Right lobe of liver (tissue), 6 donors: ENCODE results near the gene HAT1. TPM values are rescaled to one million over a fixed set of nuclear protein-coding genes. Genes with fewer than 3 reads are reported as not detected.
A peak's percentile ranks its signal among the peaks of the same experiment; 100 is the strongest.

Source experiments
- ATAC-seq, 4 donors: fragments of 200-7000 bp; cut with Tn5 transposase; one replicate each; pipeline ENCODE4 v1.9.1; 2020; ENCODE audit warnings: mild to moderate bottlenecking in 4 of 4, moderate library complexity in 4 of 4
- DNase-seq, 3 donors: peaks; one replicate each; pipeline ENCODE4 v3.0.0-alpha.2; 2020
- H3K27ac ChIP-seq, 3 donors: fragments of 200-600 bp; one replicate each; pipeline ENCODE4 v1.8.0; 2022
- H3K27me3 ChIP-seq, 2 donors: fragments of 200-600 bp; one replicate each; pipeline ENCODE4 v1.8.0; 2022
- H3K36me3 ChIP-seq, 4 donors: fragments of 200-600 bp; sonication (generic) in 1 of 4; one replicate each; pipeline versions ENCODE4 v1.5.1 to v1.8.0; 2017 to 2022; ENCODE audit warnings: control low read depth in 1 of 4
- H3K4me1 ChIP-seq, 4 donors: fragments of 200-600 bp; sonication (generic) in 1 of 4; one replicate each; pipeline versions ENCODE4 v1.5.1 to v1.8.0; 2017 to 2022; ENCODE audit warnings: control low read depth in 1 of 4
- H3K4me3 ChIP-seq, 3 donors: fragments of 200-600 bp; one replicate each; pipeline ENCODE4 v1.8.0; 2022
- H3K9me3 ChIP-seq, 4 donors: fragments of 200-600 bp; sonication (generic) in 1 of 4; one replicate each; pipeline versions ENCODE4 v1.5.1 to v1.8.0; 2017 to 2022; ENCODE audit warnings: control low read depth in 1 of 4
- CTCF ChIP-seq, 4 donors: fragments of 200-600 bp in 3 of 4; fragments of 450-650 bp in 1 of 4; IDR thresholded peaks; one replicate each; pipeline versions ENCODE4 v1.5.1 to v1.8.0; 2016 to 2022; ENCODE audit warnings: antibody characterized with exemption in 4 of 4, mild to moderate bottlenecking in 2 of 4
- POLR2A ChIP-seq: fragments of 450-650 bp; IDR thresholded peaks from one replicate; pipeline ENCODE4 v1.6.1; 2017; ENCODE audit warnings: antibody characterized with exemption, mild to moderate bottlenecking
- WGBS: methylation state at CpG from one replicate; pipeline ENCODE4 v1.1.6; 2018; ENCODE audit warnings: low coverage, low lambda C conversion rate; ENCODE audit not compliant: insufficient coverage; ENCODE audit errors: missing lambda C conversion rate; 5-methylcytosine and 5-hydroxymethylcytosine counted together
- intact Hi-C, 2 donors: fragments of 100-400 bp; cut with DNase I; formaldehyde crosslinking; loops; one replicate each; pipeline versions ENCODE4 v1.11.2 to v1.14.1; 2022
- total RNA-seq, 6 experiments: library from RNA; depleted of rRNA in 2 of 6; stranded (reverse); fragments of >200 nt in 2 of 6; fragmentation: NEBNext Ultra II Directional in 3 of 6; extraction: Animal tissue kit (Norgen Biotek cat#: 25700) in 3 of 6; gene quantifications; one replicate each; pipeline versions ENCODE4 v1.1.0 to v1.2.4, GENCODE V29; 2016 to 2023
- donor health status: DM: no; HTN: yes; CAD: no.
- donor health status: DM: no; HTN: no; CAD: no.
- donor health status: DM: no; HTN: no; CAD: no.
- donor health status: DM: no; HTN: yes; CAD: no.
- donor health status: DM: no; HTN: yes; CAD: no.

The HAT1 gene
- total RNA-seq, 6 experiments from 2014 or later: 10.7 to 16.3 (median 13.4) TPM

GRCh38 chr2:172021074-172021931, 99.0 kb downstream of the HAT1 start:
- 22% methylated on average over 7 of the region's 8 CpGs for WGBS
- Histone ChIP-seq H3K4me3 (no peak overlapping the region), H3K27ac (no peak overlapping the region), H3K9me3 (no peaks in the 10 kb centered on the region), H3K36me3 (no peaks in the 10 kb centered on the region), H3K27me3 (no peaks in the 10 kb centered on the region), H3K4me1 (peaks cover 0 to 7% (median 0%) of the 10 kb centered on the region in 4 donors)
- TF ChIP-seq POLR2A: no peak
- TF ChIP-seq CTCF (IDR thresholded peaks at IDR 0.05): no peak
- intact Hi-C loops: no loop called here
- ATAC-seq (peak in 3 of 4 donors; percentile 38 to 62 (median 44)), DNase-seq (no peak)

GRCh38 chr2:172021955-172022354, 99.7 kb downstream of the HAT1 start:
- Histone ChIP-seq H3K36me3 (no peaks in the 10 kb centered on the region), H3K27ac (no peak overlapping the region), H3K4me3 (no peak overlapping the region), H3K4me1 (peaks cover 0 to 7% (median 0%) of the 10 kb centered on the region in 4 donors), H3K27me3 (no peaks in the 10 kb centered on the region), H3K9me3 (no peaks in the 10 kb centered on the region)
- DNase-seq: no peak
- 46% methylated on average over 5 of the region's 5 CpGs for WGBS
- TF ChIP-seq POLR2A: no peak
- no peak for TF ChIP-seq CTCF (IDR thresholded peaks at IDR 0.05)
- ATAC-seq: no peak
- intact Hi-C loops: no loop called here

- TF ChIP-seq POLR2A: no peak
- no peak for TF ChIP-seq CTCF (IDR thresholded peaks at IDR 0.05)
These were observed 109.3 kb downstream of the HAT1 start for GRCh38 chr2:172031536-172031935.

More at GRCh38 chr2:172031536-172031935, 109.3 kb downstream of the HAT1 start:
- no peak overlapping the region for H3K4me3 ChIP-seq
- intact Hi-C loops: no loop called here
- H3K27ac ChIP-seq: no peak overlapping the region
- WGBS: 76% methylated on average over 3 of the region's 4 CpGs
- H3K9me3 ChIP-seq: no peaks in the 10 kb centered on the region
- no peaks in the 10 kb centered on the region for H3K36me3 ChIP-seq
- no peaks in the 10 kb centered on the region for H3K4me1 ChIP-seq
- no peak for DNase-seq
- no peaks in the 10 kb centered on the region for H3K27me3 ChIP-seq
- ATAC-seq: no peak

Other genes with a start within 250 kb of the HAT1 start
- 10 to 100 TPM; 19.1 to 33.6 (median 28.6) TPM for gene DYNC1I2, start 235.0 kb upstream of the HAT1 start, total RNA-seq
- gene SLC25A12, start 28.2 kb upstream of the HAT1 start, total RNA-seq: 1 to 10 TPM in 4 of 6 experiments, under 1 TPM in 2; 0.74 to 1.6 (median 1.1) TPM
- gene METAP1D, start 77.5 kb downstream of the HAT1 start, total RNA-seq: 1 to 10 TPM; 2.4 to 8.2 (median 4.6) TPM
- not detected for gene DLX1, start 163.0 kb downstream of the HAT1 start, total RNA-seq
- not detected for gene DLX2, start 180.4 kb downstream of the HAT1 start, total RNA-seq